ENCODE measurements around the gene GANAB.

- TF ChIP-seq CEBPB (IDR thresholded peaks at IDR 0.05; ENCODE audit: low read depth, low read length) (no peak), CTCF (conservative IDR thresholded peaks at IDR 0.05; ENCODE audit: low read depth, low read length) (no peak)
Measured at GRCh38 chr11:62592989-62593421, 53.4 kb downstream of the GANAB start.
